Sigmoid colon (tissue), 4 donors: Measurements from ENCODE around the gene BRSK2.
A peak's percentile ranks its signal among the peaks of the same experiment; 100 is the strongest.

Experiments used
- CTCF ChIP-seq, 4 experiments: fragments of 450-650 bp in 3 of 4; fragments of 200-600 bp in 1 of 4; IDR thresholded peaks; one replicate each; pipeline ENCODE4 v1.5.1; 2016 to 2019; ENCODE audit warnings: antibody characterized with exemption in 4 of 4, mild to moderate bottlenecking in 3 of 4, moderate library complexity in 2 of 4
- POLR2A ChIP-seq, 2 donors: fragments of 450-650 bp; IDR thresholded peaks; one replicate each; pipeline ENCODE4 v1.6.1; 2016; ENCODE audit warnings: antibody characterized with exemption in 2 of 2, mild to moderate bottlenecking in 2 of 2, moderate library complexity in 2 of 2
- POLR2AphosphoS5 ChIP-seq, 4 donors: sonication (generic); formaldehyde crosslinking; IDR thresholded peaks; one replicate each; pipeline ENCODE4 v1.6.1; 2017; ENCODE audit warnings: antibody characterized with exemption in 4 of 4

GRCh38 chr11:1480555-1481482 lies 91.1 kb downstream of the BRSK2 start:
- no peak for TF ChIP-seq POLR2A (IDR thresholded peaks at IDR 0.05)
- TF ChIP-seq POLR2AphosphoS5 (IDR thresholded peaks at IDR 0.05) = peak in 3 of 4 donors; percentile 5 to 38 (median 14)
- no peak for TF ChIP-seq CTCF (IDR thresholded peaks at IDR 0.05)
